Adrenal gland (tissue), 5 donors: ENCODE measurements around the gene ANKS1A.

Experiments
- POLR2A ChIP-seq, 2 donors: fragments of 450-650 bp; IDR thresholded peaks; one replicate each; pipeline ENCODE4 v1.6.1; 2017; ENCODE audit warnings: antibody characterized with exemption in 2 of 2, mild to moderate bottlenecking in 2 of 2, moderate library complexity in 1 of 2
- TF ChIP-seq, protein P1 (sequence below), 6 experiments: fragments of 450-650 bp in 4 of 6; fragments of 200-600 bp in 2 of 6; sonication (generic) in 1 of 6; IDR thresholded peaks; 1 replicate in 5 of 6; 2 replicates in 1 of 6; pipeline versions ENCODE4 v1.5.1 to v1.8.0; 2016 to 2021; ENCODE audit warnings: antibody characterized with exemption in 6 of 6, mild to moderate bottlenecking in 2 of 6, moderate library complexity in 1 of 6
- donor health status: DM: no; HTN: no; CAD: no.

- TF ChIP-seq, protein P1, sequence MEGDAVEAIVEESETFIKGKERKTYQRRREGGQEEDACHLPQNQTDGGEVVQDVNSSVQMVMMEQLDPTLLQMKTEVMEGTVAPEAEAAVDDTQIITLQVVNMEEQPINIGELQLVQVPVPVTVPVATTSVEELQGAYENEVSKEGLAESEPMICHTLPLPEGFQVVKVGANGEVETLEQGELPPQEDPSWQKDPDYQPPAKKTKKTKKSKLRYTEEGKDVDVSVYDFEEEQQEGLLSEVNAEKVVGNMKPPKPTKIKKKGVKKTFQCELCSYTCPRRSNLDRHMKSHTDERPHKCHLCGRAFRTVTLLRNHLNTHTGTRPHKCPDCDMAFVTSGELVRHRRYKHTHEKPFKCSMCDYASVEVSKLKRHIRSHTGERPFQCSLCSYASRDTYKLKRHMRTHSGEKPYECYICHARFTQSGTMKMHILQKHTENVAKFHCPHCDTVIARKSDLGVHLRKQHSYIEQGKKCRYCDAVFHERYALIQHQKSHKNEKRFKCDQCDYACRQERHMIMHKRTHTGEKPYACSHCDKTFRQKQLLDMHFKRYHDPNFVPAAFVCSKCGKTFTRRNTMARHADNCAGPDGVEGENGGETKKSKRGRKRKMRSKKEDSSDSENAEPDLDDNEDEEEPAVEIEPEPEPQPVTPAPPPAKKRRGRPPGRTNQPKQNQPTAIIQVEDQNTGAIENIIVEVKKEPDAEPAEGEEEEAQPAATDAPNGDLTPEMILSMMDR (IDR thresholded peaks at IDR 0.05): no peak
- no peak for TF ChIP-seq POLR2A (IDR thresholded peaks at IDR 0.05)
Measured at GRCh38 chr6:34961574-34961973, 72.5 kb downstream of the ANKS1A start.
